ENCODE data around the gene LRRC66. TPM values are rescaled to one million over a fixed set of nuclear protein-coding genes. Genes with fewer than 3 reads are reported as not detected.

LRRC66 gene
- total RNA-seq, 1 donor from 2014 or later: 0.25 TPM

GRCh38 chr4:51965862-51966261 is 54.3 kb downstream of the LRRC66 start:
- Histone ChIP-seq H3K4me3 (no peak overlapping the region), H3K27ac (replicated peaks) (no peak overlapping the region), H3K9me3 (replicated peaks) (peaks cover 19% of the 10 kb centered on the region), H3K4me1 (no peaks in the 10 kb centered on the region), H3K36me3 (no peaks in the 10 kb centered on the region), H3K27me3 (ENCODE audit: low read depth) (no peaks in the 10 kb centered on the region)
- DNase-seq: no peak
- intact Hi-C loops (cut with micrococcal nuclease): no loop called here
- TF ChIP-seq, protein P1, sequence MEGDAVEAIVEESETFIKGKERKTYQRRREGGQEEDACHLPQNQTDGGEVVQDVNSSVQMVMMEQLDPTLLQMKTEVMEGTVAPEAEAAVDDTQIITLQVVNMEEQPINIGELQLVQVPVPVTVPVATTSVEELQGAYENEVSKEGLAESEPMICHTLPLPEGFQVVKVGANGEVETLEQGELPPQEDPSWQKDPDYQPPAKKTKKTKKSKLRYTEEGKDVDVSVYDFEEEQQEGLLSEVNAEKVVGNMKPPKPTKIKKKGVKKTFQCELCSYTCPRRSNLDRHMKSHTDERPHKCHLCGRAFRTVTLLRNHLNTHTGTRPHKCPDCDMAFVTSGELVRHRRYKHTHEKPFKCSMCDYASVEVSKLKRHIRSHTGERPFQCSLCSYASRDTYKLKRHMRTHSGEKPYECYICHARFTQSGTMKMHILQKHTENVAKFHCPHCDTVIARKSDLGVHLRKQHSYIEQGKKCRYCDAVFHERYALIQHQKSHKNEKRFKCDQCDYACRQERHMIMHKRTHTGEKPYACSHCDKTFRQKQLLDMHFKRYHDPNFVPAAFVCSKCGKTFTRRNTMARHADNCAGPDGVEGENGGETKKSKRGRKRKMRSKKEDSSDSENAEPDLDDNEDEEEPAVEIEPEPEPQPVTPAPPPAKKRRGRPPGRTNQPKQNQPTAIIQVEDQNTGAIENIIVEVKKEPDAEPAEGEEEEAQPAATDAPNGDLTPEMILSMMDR (IDR thresholded peaks at IDR 0.05; ENCODE audit: borderline replicate concordance): no peak

DNA sequence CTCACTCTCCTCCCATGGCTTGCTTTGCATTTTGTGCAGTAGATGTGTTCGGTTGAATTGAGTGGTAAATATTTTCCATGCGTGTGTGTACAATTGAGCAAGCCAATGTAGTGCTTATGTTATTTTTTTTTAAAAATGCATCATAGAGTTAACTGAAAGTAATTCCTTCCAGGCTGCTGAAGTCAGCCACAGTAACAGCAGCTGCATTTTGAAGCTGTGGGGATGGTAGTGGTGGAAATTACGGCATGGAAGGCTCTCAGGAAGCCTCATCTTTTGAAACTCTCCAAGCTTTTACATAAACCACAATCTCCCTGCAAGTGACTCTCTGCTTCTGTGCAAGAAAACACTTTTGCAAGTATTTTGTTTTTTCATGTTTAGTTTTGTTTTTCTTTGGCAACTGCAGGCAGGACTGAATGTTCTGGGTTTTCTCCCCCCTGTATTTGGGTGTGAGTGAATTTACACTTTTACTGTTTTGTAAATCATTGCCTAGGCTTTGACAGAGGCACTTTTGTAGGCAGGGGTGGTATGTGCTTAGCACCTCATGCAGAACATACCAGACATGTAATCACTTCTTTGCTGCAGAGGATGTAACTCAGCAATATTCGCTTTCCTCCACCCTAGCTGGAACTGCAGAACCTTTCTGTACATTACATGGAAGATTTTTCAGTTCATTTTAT is 56.2 kb downstream of the LRRC66 start:
- no peak overlapping the region for H3K4me3 ChIP-seq
- H3K9me3 ChIP-seq (replicated peaks): peaks cover 18% of the 10 kb centered on the region
- H3K27ac ChIP-seq (replicated peaks): no peak overlapping the region
- no peak for DNase-seq
- no peaks in the 10 kb centered on the region for H3K27me3 ChIP-seq (ENCODE audit: low read depth)
- no peaks in the 10 kb centered on the region for H3K36me3 ChIP-seq
- no peaks in the 10 kb centered on the region for H3K4me1 ChIP-seq
- intact Hi-C loops (cut with micrococcal nuclease): no loop called here
- TF ChIP-seq, protein P1 (IDR thresholded peaks at IDR 0.05; ENCODE audit: borderline replicate concordance): no peak

DNA sequence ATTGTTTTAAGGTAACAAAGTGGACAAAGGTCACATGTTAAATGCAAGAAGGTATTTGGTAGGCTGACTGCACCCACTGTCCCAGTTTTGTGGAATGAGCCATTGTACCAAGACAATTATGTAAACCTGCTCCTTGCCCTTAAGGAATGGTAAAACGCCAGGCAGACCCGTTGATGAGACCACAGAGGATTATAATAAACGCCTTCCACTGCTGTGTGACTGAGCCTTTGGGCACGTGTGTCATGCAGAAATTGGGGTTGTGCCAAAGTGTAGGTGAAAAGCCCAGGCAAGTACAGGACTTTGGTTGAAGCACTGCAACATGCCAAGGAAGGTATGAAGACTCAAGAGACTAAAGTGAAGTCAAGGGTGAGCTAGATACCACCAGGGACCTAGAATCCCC is 59.7 kb downstream of the LRRC66 start:
- TF ChIP-seq, protein P1 (IDR thresholded peaks at IDR 0.05; ENCODE audit: borderline replicate concordance): no peak
- intact Hi-C loops (cut with micrococcal nuclease): no loop called here
- H3K9me3 ChIP-seq (replicated peaks): no peaks in the 10 kb centered on the region

GRCh38 chr4:51958199-51958968 is 61.8 kb downstream of the LRRC66 start:
- Histone ChIP-seq H3K4me3 (no peak overlapping the region), H3K36me3 (no peaks in the 10 kb centered on the region), H3K4me1 (no peaks in the 10 kb centered on the region), H3K27ac (replicated peaks) (no peak overlapping the region), H3K27me3 (ENCODE audit: low read depth) (no peaks in the 10 kb centered on the region), H3K9me3 (replicated peaks) (no peaks in the 10 kb centered on the region)
- no peak for DNase-seq
- intact Hi-C loops (cut with micrococcal nuclease): no loop called here
- TF ChIP-seq, protein P1 (IDR thresholded peaks at IDR 0.05; ENCODE audit: borderline replicate concordance): no peak

More for the DNA sequence above, 59.7 kb downstream of the LRRC66 start:
- no peak overlapping the region for H3K4me3 ChIP-seq
- DNase-seq: no peak
- no peaks in the 10 kb centered on the region for H3K27me3 ChIP-seq (ENCODE audit: low read depth)
- no peak overlapping the region for H3K27ac ChIP-seq (replicated peaks)
- H3K36me3 ChIP-seq: no peaks in the 10 kb centered on the region
- no peaks in the 10 kb centered on the region for H3K4me1 ChIP-seq

Other genes starting within 250 kb of the LRRC66 start
- gene DCUN1D4, start 177.2 kb downstream of the LRRC66 start, total RNA-seq: 45.0 TPM
- 78.8 TPM for gene SGCB, start 17.9 kb upstream of the LRRC66 start, total RNA-seq
- gene SPATA18, start 30.9 kb upstream of the LRRC66 start, total RNA-seq: 1.6 TPM

Measured in left ventricle myocardium inferior (tissue), 1 donor.